ENCODE measurements around the gene SPHK1. TPM values are rescaled to one million over a fixed set of nuclear protein-coding genes. Genes with fewer than 3 reads are reported as not detected.
A peak's percentile ranks its signal among the peaks of the same experiment; 100 is the strongest.

Gene SPHK1
- total RNA-seq, 3 donors from 2014 or later (not counting 1 experiment from before 2014, with no cell fraction given): 7.6 to 9.2 (median 8.3) TPM

GRCh38 chr17:76379646-76380376 lies 4.6 kb upstream of the SPHK1 start:
- H3K9me3 Mint-ChIP-seq: no peaks in the 10 kb centered on the region
- intact Hi-C loops (cut with micrococcal nuclease): no loop called here
- peaks cover 2% of the 10 kb centered on the region for H3K27me3 ChIP-seq (ENCODE audit: control insufficient read depth, insufficient read depth, low read length)
- H3K4me1 ChIP-seq (ENCODE audit: control insufficient read depth, insufficient read depth, low read length): peaks cover 15% of the 10 kb centered on the region
- H3K9me3 ChIP-seq (ENCODE audit: control insufficient read depth, insufficient read depth, low read length): no peaks in the 10 kb centered on the region
- H3K36me3 ChIP-seq (ENCODE audit: control insufficient read depth, insufficient read depth, low read length): no peaks in the 10 kb centered on the region
- no peak for TF ChIP-seq CTCF (IDR thresholded peaks at IDR 0.05)
- ATAC-seq: no peak
- H3K4me3 Mint-ChIP-seq: peak overlapping the region; percentile 17
- no peak overlapping the region for H3K27ac ChIP-seq (ENCODE audit: low read length)
- 97% methylated on average over 21 of the region's 21 CpGs for WGBS (ENCODE audit: insufficient coverage)
- DNase-seq: no peak
- no peak overlapping the region for H3K27ac Mint-ChIP-seq
- H3K4me1 Mint-ChIP-seq: peaks cover 5 to 6% of the 10 kb centered on the region in 2 donors
- no peak overlapping the region for H3K4me3 ChIP-seq (ENCODE audit: low read length)
- H3K27me3 Mint-ChIP-seq (ENCODE audit: low read depth in 2 of 2): no peaks in the 10 kb centered on the region
- H3K36me3 Mint-ChIP-seq: no peaks in the 10 kb centered on the region

- no peak for TF ChIP-seq CTCF (IDR thresholded peaks at IDR 0.05)
- 69% methylated on average over 19 of the region's 19 CpGs for WGBS (ENCODE audit: insufficient coverage)
- Histone ChIP-seq H3K27me3 (ENCODE audit: control insufficient read depth, insufficient read depth, low read length) (peaks cover 5% of the 10 kb centered on the region), H3K9me3 (ENCODE audit: control insufficient read depth, insufficient read depth, low read length) (no peaks in the 10 kb centered on the region), H3K36me3 (ENCODE audit: control insufficient read depth, insufficient read depth, low read length) (no peaks in the 10 kb centered on the region), H3K27ac (ENCODE audit: low read length) (no peak overlapping the region), H3K4me3 (ENCODE audit: low read length) (no peak overlapping the region), H3K4me1 (ENCODE audit: control insufficient read depth, insufficient read depth, low read length) (peaks cover 32% of the 10 kb centered on the region)
- Mint-ChIP-seq H3K27ac (no peak overlapping the region), H3K4me3 (peak overlapping the region; percentile 74), H3K4me1 (peaks cover 5 to 17% of the 10 kb centered on the region in 2 donors), H3K36me3 (no peaks in the 10 kb centered on the region), H3K9me3 (no peaks in the 10 kb centered on the region), H3K27me3 (ENCODE audit: low read depth in 2 of 2) (no peaks in the 10 kb centered on the region)
- intact Hi-C loops (cut with micrococcal nuclease): no loop called here
- no peak for DNase-seq
- ATAC-seq: no peak
These were observed 2.6 kb upstream of the SPHK1 start for GRCh38 chr17:76381633-76382350.

GRCh38 chr17:76382351-76382802 lies 2.0 kb upstream of the SPHK1 start:
- DNase-seq (no peak), ATAC-seq (no peak)
- H3K4me3 ChIP-seq (ENCODE audit: low read length): peak overlapping the region; percentile 53
- peak overlapping the region; percentile 86 for H3K4me3 Mint-ChIP-seq
- H3K4me1 ChIP-seq (ENCODE audit: control insufficient read depth, insufficient read depth, low read length): peaks cover 32% of the 10 kb centered on the region
- no peaks in the 10 kb centered on the region for H3K36me3 ChIP-seq (ENCODE audit: control insufficient read depth, insufficient read depth, low read length)
- H3K27ac ChIP-seq (ENCODE audit: low read length): no peak overlapping the region
- no peaks in the 10 kb centered on the region for H3K27me3 Mint-ChIP-seq (ENCODE audit: low read depth in 2 of 2)
- peaks cover 5 to 17% of the 10 kb centered on the region in 2 donors for H3K4me1 Mint-ChIP-seq
- no peaks in the 10 kb centered on the region for H3K36me3 Mint-ChIP-seq
- intact Hi-C loops (cut with micrococcal nuclease): no loop called here
- peak overlapping the region in 1 of 2 donors; percentile 89 for H3K27ac Mint-ChIP-seq
- no peaks in the 10 kb centered on the region for H3K9me3 Mint-ChIP-seq
- WGBS (ENCODE audit: insufficient coverage): 20% methylated on average over 21 of the region's 21 CpGs
- no peak for TF ChIP-seq CTCF (IDR thresholded peaks at IDR 0.05)
- no peaks in the 10 kb centered on the region for H3K9me3 ChIP-seq (ENCODE audit: control insufficient read depth, insufficient read depth, low read length)
- H3K27me3 ChIP-seq (ENCODE audit: control insufficient read depth, insufficient read depth, low read length): peaks cover 5% of the 10 kb centered on the region
